NK-92 (cell line): Measurements from ENCODE around the gene ZBP1.

Source experiments
- DNase-seq: peaks from one replicate; lab custom pipeline; 2025; ENCODE audit not compliant: unreplicated experiment; lab: John Stamatoyannopoulos, UW

ZBP1 gene

DNA sequence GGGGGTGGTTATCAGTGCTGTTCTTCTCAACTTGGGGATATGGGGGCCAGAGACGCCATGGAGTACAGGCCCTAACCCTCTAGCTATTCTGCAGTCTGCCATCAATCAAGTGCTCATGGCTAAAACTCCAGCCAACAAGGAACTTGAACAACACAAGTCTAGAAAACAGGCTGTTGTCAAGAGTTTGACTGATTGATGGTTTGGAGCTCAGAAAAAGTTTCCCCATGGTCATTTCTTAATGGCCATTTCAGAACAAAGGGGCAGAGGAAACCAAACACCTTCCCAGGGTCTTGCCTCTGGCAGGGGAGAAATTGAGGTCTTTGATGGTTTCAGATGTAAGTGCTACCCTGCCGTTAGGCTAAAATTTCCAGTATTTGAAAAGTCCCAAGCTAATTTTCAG is 44.2 kb downstream of the ZBP1 start:
- DNase-seq: no peak

DNA sequence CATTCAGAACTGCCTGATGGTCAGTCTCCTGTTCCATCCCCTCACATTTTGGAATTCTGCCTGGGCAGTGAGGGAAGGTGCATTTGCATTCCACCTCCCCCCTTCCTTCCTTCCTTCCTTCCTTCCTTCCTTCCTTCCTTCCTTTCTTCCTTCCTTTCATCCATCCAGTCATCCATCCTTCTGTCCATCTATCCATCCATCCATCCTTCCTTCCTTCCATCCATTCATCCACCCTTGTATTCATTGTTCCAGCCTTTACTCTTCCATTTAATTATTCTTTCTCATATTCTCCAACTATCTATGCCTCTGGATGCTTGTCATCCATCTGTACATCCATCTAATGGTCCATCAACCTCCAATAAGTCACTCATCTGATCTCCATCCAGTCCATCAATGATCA is 45.3 kb downstream of the ZBP1 start:
- no peak for DNase-seq

DNA sequence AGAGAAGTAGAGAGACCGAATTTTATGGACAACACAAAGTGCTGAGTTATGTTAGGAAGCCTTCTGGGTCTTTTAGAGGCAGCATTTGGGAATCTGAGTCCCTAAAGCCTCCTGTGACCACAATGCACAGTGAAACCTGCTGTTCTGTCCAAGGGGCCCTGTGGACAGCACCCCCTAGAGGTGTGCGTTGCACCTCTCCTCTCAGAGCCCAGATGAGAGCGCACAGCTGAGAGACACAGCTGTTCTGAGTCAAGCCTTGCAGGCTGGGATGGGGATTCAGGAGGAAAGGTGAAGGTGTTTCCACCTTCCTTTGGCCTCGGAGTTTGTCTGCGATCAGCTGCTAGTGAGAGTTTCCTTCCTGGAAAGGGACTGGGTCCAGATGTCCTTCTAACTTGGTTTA is 46.3 kb downstream of the ZBP1 start:
- DNase-seq: no peak

DNA sequence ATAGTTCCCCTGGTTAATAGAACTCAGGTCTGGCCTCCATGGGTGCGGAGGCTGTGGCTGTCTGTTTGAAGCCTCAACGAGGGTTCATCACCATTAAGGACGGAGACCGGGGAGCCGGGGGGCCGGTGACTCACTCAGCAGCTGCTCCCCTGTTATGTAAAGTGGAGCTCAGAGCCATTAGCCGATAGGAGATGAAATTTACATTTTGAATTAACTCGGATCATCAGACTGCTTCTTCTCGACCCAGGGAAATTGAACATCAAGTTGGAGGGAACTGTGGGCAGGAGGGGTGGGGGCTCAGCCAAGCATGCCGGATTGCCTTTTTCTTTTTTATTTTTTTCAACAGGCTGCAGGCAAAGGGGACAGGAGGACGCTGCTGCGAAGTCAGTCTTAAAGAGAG is 47.0 kb downstream of the ZBP1 start:
- DNase-seq: no peak

DNA sequence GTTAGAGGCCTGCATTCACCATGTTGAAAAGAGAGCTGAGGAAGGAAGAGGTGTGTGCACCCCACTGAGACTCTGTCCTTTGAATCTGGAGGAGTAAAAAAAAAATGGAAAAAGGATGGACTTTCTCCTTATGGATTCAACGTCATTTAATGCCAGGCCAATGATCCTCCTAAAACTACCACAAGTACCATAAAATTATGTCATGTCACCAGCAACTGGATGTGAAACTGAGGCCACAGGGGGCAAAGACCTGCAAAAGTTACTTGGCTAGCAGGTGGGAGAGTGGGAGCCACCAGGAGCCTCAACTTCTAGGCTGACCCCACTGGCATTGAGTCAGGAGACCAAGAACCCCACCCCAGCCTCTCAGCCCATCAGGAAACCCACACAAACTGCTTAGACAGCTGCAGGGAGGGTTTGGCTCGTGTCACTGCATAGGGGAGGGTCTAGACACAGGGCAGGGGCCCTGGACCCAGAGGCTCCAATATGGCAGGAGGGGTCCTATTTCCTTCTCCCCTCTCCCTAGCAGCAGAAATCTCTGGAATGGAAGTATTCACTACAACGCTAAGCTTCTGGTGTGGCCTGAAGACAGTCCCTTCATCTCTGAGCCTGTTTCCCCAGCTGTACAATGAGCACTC is 48.3 kb downstream of the ZBP1 start:
- DNase-seq: no peak

DNA sequence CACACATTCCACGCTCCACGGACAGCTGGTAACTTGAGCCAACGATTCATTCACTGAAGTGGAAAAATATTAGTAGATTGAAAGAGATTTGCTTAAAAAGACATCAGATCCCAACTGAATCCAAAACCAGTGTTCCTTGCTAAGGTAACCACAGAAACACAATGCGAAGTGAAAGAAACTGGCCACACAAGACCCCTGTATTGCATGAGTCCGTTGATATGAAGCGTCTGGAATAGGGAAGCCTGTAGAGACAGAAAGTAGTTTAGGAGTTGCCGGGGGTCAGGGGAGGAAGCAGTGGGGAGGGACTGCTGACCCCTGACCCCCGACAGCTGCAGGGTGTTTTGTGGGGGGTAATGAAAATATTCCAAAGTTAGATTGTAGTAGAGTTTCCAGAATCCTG is 49.3 kb downstream of the ZBP1 start:
- no peak for DNase-seq

DNA sequence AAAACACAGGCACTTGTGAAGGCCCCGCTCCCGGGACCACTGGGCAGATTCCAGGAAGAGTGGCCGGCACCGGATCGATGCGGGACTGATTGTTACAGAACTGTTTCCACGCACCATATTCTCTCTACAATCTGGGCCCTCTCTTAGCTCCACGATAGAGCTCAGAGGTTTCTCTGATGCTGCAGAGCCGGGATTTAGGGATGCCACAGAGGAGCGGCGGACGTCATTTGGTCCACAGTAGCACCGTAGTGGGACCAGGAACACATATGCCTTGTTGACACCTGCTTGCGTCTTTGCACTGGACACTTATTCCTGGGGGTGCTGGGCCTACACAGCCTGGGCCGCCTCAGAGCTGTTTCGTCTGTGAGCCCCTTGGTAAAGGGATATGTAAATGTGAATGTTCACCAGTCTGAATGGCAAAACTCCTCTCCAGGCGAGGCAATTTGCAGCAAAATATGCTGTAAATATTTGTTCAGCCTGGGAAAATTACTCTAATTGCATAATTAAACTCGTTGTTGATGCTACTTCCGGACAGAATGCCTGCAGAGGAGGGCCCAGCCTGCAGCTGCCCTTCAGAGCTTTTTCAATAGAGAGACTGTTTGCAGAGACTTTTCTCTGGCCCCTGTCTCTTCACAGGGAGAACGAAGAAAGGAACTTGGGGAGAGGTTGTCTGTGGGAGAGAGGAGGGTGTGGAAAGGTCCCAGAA is 49.9 kb downstream of the ZBP1 start:
- no peak for DNase-seq

DNA sequence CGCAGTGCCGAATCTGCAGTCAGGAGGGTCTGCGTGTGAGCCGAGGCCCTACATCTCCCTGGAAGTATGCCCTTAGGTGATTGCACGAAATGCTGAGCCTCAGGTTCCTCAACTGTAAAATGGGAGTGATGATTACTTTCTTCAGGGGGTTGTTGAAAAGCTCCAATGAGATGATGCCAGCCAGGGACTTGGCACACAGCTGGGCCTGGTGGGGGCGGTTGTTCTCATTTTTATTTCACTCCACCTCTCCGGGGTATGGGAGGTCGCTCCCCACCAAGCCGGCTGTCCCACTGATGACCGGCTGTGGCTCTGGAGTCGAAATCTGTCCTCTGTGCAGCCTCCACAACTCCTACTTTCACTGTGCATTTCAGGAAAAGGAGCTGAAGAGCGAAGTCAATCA is 51.3 kb downstream of the ZBP1 start:
- no peak for DNase-seq

DNA sequence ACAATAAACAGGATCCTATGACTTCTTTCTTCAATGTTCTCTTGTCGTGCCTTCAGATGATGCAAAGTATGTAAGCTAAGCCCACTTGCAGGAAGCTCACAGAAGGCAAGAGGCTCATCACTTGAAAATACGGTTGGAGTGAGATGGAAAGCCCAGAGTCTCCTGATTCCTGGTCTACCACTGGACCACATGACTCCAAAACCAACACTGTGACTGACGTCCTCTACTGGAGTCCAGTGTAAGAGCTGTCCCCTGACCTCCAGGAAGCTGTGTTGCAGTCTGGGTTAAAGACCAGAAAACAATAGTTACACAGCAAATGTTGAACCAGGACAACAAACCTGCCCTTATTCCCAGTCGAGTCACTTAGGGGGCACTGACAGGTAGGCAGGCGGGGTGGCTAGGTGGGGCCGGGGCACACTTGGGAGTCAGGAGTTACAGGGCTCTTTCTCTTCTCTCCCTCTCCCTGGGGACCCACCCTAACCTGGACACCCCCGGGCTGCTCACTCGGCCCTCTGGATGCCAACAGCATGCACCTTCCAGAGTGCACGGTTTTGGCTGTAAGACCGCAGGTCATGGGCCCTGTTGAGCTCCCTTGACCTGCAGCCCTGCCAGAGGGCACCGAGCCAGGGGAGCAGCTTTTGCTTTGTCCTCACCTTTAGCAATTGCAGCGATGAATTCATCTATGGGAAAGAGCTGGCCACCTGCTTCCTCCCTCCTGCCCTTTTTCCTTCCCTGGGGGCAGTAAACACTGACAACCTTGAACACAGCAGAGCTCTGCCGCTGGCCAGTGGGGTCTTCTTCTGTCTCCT is 51.9 kb downstream of the ZBP1 start:
- no peak for DNase-seq

DNA sequence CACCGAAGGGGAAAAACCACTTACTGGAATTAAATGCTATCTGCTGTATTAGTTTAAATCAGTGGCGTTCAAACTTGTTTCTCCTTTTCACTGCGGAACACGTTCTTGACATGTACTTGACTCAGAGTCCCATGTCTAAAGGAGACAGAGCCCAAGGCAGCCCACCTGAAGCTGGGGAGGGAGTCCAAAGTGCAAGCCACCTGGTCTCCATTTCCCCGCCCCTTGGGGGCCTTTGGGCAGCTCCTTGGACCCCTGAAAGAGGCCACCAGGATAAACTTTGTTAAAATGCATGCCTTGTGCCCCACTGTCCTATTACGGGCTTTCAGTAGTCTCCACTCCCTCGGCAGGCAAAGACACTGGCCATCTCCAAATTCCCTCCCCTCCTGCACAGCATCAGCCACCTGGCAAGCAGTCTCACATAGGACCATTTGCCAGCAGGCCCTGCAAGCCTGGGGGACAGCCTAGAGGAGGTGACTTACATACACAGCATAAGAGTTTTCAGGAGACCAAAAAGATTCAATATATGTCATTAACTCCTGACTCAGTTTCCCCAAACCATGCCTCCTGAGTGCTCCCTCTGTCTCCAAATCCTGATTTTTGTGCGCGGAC is 52.7 kb downstream of the ZBP1 start:
- DNase-seq: no peak

DNA sequence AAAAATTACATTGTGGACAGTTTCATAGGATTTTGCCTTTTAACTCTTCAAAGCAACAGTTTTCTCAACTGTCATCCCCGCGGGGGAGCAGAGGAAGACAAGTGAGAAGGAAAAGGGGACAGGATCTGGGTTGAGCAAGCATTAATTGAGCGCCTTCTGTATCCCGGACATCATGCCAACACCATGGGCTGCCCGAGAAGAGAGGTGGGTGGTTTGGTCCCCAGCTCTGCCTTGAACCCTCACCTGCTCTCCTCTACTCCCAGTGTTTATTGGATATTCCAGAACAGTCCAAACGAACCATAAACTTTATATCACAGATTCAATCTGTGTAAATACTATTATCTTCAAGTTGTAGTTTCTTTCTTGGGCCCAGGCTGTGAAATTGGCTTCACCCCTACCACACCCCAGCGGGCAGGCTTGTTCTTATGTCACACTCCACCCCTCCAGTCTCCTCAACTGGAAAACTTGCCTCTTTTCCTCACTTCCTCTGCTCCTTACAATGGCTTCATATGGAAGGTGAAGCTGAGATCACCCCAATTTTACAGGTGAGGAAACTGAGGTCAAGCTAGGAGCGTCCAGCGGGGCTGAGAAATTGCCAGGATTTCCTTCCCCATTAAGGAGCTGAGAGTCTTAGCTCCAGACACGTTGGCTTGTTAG is 53.3 kb downstream of the ZBP1 start:
- no peak for DNase-seq

DNA sequence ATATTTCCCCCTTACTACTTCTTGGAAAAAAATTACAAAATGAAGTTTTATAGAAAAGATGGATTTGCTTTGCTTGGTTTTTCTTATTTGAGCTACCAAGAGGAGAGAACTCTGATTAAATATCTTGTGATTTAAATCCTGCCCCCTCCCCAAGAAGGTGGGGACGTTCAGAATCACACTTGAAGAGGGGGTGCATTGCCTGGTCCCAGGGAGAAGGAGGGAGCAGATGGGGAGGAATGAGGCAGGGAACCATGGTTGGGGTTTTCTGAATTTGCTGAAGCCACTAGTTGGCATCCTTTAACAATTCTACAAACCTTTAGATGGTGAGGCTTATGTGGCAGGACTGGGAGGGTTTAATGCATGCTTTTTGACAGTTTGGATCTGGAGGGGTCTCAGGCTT is 53.8 kb downstream of the ZBP1 start:
- no peak for DNase-seq

DNA sequence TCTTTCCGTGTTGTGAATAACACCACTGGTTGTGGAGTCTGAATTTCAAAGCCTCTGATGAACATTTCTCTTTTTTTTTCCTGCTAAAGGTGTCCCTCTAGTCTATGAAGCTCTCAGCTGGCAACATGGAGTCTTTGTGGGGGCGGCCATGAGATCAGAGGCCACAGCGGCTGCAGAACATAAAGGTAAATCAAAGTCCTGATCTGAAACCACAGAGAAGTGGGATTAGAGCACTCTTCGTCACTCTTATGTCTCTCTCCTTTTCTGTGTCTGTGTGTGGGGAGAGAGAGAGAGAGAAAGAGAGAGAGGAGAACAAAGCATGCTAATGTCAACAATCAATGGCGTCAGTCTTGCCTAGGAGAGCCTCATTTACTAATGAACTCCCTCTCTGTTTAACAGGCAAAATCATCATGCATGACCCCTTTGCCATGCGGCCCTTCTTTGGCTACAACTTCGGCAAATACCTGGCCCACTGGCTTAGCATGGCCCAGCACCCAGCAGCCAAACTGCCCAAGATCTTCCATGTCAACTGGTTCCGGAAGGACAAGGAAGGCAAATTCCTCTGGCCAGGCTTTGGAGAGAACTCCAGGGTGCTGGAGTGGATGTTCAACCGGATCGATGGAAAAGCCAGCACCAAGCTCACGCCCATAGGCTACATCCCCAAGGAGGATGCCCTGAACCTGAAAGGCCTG is 55.1 kb downstream of the ZBP1 start:
- no peak for DNase-seq

DNA sequence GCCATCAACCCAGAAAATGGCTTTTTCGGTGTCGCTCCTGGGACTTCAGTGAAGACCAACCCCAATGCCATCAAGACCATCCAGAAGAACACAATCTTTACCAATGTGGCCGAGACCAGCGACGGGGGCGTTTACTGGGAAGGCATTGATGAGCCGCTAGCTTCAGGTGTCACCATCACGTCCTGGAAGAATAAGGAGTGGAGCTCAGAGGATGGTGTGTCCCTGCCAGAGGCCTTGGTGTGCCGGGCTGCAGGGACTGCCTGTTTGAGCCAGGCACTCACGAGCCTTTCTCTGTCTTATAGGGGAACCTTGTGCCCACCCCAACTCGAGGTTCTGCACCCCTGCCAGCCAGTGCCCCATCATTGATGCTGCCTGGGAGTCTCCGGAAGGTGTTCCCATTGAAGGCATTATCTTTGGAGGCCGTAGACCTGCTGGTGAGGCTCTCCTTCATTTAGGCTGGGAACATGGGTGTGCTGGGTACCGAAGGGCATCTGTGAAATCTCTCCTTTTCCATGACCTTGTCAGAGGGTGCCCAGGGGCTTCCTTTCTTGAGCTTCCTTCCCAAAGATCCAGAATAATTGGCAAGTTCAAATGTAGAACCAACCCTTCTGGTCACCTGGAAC is 55.9 kb downstream of the ZBP1 start:
- no peak for DNase-seq

DNA sequence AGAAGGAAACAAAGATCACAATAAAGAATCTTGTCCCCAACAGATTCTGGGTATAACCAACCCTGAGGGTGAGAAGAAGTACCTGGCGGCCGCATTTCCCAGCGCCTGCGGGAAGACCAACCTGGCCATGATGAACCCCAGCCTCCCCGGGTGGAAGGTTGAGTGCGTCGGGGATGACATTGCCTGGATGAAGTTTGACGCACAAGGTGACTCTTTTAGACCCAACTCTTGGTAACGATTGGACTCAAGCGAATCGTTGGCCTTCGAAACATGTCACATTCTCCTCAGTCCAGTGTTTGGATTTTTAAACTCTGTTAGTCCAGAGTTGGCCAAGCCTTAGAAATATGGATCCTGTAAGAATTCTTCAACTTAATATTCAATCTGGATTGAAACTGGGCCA is 56.7 kb downstream of the ZBP1 start:
- DNase-seq: no peak

DNA sequence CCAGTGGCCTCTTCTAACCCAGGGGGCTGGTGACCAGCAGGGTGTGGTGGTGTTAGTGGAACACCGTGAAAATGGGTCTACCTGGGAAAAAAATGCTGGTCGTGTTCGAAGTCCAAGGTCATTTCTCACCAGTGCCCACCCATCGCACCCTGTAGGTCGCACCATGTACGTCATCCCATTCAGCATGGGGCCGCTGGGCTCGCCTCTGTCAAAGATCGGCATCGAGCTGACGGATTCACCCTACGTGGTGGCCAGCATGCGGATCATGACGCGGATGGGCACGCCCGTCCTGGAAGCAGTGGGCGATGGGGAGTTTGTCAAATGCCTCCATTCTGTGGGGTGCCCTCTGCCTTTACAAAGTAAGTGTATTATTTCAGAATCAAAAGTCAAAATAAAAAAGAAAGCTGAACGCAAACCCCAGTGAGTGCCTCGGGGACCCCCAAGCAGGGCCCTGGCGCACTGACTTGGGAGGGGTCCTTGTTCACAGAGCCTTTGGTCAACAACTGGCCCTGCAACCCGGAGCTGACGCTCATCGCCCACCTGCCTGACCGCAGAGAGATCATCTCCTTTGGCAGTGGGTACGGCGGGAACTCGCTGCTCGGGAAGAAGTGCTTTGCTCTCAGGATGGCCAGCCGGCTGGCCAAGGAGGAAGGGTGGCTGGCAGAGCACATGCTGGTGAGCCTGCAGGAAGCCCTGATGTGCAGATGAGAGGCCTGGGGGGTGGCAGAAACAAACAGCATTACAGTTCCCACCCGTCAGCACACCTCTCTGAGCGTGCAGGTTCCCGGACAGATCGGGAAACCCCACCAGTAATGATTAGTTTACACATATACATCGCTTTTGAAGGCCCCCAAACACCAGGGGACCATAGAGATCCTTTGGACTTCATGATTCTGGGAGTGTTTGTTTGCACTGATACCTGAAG is 57.4 kb downstream of the ZBP1 start:
- no peak for DNase-seq

DNA sequence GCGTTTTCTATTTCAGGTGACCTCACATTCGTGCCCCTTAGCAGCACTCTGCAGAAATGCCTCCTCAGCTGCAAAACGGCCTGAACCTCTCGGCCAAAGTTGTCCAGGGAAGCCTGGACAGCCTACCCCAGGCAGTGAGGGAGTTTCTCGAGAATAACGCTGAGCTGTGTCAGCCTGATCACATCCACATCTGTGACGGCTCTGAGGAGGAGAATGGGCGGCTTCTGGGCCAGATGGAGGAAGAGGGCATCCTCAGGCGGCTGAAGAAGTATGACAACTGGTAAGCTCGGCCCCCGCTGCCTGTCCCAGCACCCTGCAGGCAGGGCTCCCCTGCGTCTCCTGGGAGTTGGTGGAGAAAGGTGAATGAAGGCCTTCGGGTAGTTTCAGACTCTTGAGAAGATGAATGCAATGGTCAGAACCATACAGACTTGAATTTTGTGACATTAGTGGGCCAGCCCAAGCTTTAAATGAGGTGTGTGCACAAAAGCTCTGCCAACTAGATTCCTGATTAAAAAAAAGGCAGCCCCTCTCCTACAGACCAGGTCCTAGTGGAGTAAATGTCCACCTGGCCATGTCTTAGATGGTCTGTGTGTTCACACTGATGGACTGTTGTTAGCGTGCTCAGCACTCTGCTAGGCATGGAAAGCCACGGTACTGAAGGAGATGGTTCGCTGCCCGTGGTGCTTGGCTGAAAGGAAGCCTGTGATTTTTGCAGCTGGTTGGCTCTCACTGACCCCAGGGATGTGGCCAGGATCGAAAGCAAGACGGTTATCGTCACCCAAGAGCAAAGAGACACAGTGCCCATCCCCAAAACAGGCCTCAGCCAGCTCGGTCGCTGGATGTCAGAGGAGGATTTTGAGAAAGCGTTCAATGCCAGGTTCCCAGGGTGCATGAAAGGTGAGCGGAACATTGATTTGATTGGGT is 58.6 kb downstream of the ZBP1 start:
- no peak for DNase-seq
